A549 treated with DMSO at 1 μM for 4 hours (cell line): ENCODE data around the gene CXCR2. TPM values are rescaled to one million over a fixed set of nuclear protein-coding genes. Genes with fewer than 3 reads are reported as not detected.

Experiments used
- total RNA-seq: library from RNA; stranded (reverse); fragments of 200-300 nt; extraction: Qiagen RNA extraction; gene quantifications from 5 replicates; pipeline ENCODE4 v1.2.3, GENCODE V29; 2022; ENCODE audit warnings: low read depth

CXCR2 gene
- 0.13 TPM in 1 of 5 replicates, not detected in the others for total RNA-seq

DNA sequence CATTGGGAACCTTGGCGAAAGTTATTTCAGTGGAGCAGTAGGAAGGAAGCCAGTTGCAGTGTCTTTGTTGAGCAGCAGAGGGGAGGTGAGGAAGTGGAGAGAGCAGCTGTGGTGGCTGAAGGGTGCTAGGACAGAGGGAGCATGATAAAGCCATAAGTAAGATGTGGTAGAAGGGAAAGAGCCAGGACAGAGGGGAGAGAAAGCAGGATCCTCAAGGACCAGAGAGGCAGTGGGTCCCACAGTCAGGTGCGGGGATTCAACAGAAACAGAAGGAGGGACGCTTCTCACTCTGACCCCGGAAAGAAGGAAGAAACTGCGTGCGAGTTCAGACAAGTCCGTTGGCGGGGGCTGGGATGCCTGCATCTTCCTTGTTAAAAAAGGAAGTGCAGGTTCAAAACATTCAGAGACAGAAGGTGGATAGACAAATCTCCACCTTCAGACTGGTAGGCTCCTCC lies at the start of gene CXCR2:
CXCR2 (plus strand) TSS at position 403 of the 455 bp plus-strand sequence. CDS start 8,774 bp downstream, outside the sequence.

DNA sequence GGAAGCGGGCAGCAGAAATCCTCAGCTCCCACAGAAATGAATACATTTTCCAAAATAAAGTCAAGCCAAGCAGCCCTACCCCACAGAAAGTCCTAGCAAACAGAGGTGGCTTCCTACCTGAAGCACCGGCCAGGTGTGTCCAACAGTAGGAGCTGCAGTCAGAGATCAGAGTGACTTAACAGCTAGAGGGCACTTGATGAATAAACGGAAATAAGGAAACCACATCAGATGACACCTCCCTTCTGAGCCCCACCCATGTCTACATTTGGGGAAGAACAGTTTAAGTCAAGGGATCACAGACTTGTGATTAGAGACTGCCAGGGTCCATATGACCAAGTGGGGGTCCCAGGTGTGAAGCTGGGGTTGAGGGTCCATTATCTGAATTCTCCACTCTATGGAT lies 41.0 kb downstream of the CXCR2 start, which contains the start of gene CXCR1:
CXCR1 (minus strand) TSS at position 172 of the 400 bp plus-strand sequence. CDS start 1,751 bp downstream, outside the sequence.

Other genes with a start within 250 kb of the CXCR2 start
- gene TNS1, start 123.0 kb upstream of the CXCR2 start, total RNA-seq: 6.1 to 13.5 TPM (median 9.6 TPM) in 5 replicates
- not detected in 5 replicates for gene RUFY4, start 56.8 kb upstream of the CXCR2 start, total RNA-seq
- gene CXCR1, start 40.9 kb downstream of the CXCR2 start, total RNA-seq: not detected in 5 replicates
- 286 to 304 TPM (median 289 TPM) in 5 replicates for gene ARPC2, start 91.2 kb downstream of the CXCR2 start, total RNA-seq
- gene GPBAR1, start 135.0 kb downstream of the CXCR2 start, total RNA-seq: 0.07 to 0.23 TPM (median 0.15 TPM) in 5 replicates
- 109 to 189 TPM (median 121 TPM) in 5 replicates for gene AAMP, start 144.1 kb downstream of the CXCR2 start, total RNA-seq
- gene PNKD, start 144.5 kb downstream of the CXCR2 start, total RNA-seq: 62.1 to 67.0 TPM (median 63.3 TPM) in 5 replicates
- 117 to 131 TPM (median 121 TPM) in 5 replicates for gene TMBIM1, start 166.5 kb downstream of the CXCR2 start, total RNA-seq
- 0.14 to 0.16 TPM in 2 of 5 replicates, not detected in the others for gene CATIP, start 230.8 kb downstream of the CXCR2 start, total RNA-seq